HG02759 (cell line): ENCODE measurements around the gene IRS1.

Experiments
- ATAC-seq: cut with Tn5 transposase; IDR thresholded peaks from one replicate; pipeline ENCODE4 v1.9.1; 2021; ENCODE audit warnings: mild to moderate bottlenecking, moderate library complexity; ENCODE audit not compliant: unreplicated experiment

Gene IRS1

DNA sequence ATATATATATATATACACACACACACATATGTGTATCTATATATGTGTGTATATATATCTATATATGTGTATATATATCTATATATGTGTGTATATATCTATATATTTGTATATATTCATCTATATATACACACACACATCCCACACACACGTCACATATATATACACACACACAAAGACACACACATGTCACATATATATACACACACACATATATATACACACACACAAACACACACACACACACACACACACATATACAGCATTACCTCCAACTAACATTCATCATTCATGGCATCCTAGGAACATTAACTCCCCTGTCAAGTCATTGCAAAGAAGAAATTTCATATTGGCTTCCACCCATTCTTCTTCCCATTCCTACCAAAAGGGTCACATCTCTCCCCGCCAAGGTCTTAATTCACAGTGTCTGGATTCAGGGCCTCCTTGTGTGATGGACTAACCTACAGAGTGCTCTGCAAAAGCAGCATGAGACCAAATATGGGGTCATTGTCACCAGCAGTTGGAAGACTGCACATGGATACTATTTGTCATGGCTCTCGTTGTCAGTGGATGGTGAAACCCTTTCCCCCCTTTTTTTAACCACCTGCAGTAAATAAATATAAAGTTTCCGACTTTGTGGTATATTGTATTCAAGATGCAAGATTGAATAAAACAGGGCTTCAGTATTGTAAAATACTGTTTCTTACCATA, 67.0 kb downstream of the IRS1 start:
- no peak for ATAC-seq

DNA sequence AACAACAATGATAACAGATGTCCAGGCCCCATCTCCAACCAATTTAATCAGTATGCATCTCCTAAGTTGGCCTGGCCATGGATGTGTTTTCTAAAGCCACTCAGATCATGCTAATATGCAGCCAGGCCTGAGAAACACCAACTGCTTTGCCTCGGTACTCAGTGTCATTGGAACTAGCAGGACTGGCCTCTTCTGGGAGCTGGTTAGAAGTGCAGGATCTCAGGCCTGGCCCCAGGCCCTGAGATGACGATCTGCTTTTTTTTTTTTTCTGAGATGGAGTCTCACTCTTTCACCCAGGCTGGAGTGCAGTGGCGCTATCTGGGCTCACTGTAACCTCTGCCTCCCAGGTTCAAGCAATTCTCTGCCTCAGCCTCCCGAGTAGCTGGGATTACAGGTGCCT, 69.1 kb downstream of the IRS1 start:
- no peak for ATAC-seq

DNA sequence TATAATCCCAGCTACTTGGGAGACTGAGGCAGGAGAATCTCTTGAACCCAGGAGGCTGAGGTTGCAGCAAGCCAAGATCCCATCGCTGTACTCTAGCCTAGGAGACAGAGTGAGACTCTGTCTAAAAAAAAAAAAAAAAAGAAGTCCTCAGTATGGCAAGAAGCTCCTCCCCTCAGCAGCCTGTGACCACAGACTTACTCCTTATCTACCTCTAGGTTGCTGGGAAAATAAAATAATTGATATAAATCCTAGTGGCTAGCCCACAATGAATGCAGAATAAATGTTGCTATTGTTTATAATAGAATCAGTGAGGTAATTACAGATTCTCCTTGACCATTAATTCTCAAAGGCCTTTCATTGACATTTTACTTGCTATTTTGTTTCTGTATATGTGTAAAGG, 70.6 kb downstream of the IRS1 start:
- no peak for ATAC-seq

GRCh38 chr2:226727251-226727650, 72.4 kb downstream of the IRS1 start:
- ATAC-seq = no peak

- no peak for ATAC-seq
These were observed 73.1 kb downstream of the IRS1 start for GRCh38 chr2:226726546-226726945.

GRCh38 chr2:226725126-226725860, 74.3 kb downstream of the IRS1 start:
- ATAC-seq = no peak

DNA sequence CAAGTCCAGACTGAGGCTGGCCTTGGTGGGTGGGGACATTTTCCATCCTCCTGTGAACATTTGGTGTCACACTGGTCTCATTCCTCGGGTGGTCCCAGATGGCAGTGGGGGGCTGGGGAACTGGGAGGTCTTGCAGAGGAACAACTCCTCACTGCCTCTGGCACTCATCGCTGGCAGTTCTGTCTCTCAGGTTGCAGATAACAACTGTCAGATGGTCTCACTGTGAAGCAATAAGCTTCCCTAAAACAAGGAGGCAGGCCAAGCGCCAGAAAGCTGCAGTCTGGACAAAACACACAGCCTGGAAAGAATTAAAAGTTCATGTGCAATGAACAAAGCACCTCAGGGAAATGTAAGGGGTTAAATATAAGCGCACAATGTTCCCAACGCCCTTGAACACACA, 78.1 kb downstream of the IRS1 start:
- ATAC-seq = no peak

DNA sequence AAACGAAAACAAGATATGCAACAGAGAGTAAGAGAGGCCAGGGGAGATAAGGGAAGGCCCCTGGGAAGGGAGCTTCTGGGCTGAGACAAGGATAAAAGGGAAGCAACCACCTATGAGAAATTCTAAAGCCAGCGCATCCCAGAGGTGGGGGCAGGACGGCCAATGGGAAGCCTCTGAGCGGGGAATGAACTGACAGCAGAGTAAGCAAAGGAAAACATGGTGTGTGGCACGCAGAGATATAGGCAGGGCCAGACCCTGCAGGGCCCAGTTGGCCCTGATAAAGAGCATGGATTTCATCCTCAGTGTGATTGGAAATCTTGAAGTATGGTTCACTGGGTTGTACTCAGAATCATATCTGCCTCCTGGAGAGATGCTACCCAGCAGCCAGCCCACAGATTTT, 78.7 kb downstream of the IRS1 start:
- no peak for ATAC-seq

- no peak for ATAC-seq
These were observed 81.9 kb downstream of the IRS1 start for GRCh38 chr2:226717719-226718118.

- peak; percentile 80 for ATAC-seq
These were observed 83.5 kb downstream of the IRS1 start for GRCh38 chr2:226716126-226716525.

DNA sequence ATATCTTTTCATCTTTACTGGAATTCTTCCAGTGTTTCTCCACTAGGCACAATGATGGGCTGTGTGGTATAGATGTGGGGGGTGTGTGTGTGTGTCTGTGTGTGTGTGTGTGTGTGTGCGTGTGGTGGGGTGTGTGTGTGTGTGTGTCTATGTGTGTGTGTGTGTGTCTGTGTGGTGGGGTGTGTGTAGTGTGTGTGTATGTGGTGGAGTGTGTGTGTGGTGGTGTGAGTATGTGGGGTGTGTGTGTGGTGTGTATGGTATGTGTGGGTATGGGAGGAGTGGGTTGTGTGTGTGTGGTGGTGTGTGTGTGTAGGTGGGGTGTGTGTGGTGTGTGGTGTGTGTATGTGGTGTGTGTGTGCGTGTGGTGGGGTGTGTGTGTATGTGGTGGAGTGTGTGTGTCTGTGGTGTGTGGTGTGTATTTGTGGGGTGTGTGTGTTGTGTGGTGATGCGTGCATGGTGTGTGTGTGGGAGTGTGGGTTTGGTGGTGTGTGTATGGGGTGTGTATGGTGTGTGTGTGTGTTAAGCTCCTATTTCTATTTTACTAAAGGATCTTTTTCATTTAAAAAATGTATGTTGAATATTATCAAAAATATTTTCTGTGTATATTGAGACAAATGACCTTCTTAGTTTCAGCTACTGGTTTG, 84.2 kb downstream of the IRS1 start:
- no peak for ATAC-seq

DNA sequence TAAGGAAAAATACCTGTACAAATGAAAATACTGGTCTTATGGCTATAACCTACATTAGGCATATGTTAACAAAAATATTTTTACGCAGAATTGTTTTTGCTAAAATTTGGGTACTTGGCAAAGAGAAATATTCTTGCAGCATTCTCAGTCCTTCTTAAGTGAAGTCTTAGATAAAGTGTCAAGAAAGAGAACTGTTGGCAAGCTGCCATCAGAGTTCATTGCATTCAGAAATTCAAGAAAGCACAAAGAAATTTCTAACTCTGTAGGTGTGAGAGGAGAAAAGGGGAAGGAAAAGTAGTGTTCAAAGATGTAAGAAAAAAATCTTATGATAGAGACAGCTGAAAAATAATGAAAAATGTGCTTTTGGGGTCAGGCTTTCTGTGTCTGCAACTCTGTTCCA, 86.7 kb downstream of the IRS1 start:
- no peak for ATAC-seq

- no peak for ATAC-seq
These were observed 87.9 kb downstream of the IRS1 start for GRCh38 chr2:226711606-226712296.

- no peak for ATAC-seq
These were observed 92.1 kb downstream of the IRS1 start for GRCh38 chr2:226707499-226707898.

- ATAC-seq = no peak
These were observed 93.7 kb downstream of the IRS1 start for GRCh38 chr2:226705965-226706364.

DNA sequence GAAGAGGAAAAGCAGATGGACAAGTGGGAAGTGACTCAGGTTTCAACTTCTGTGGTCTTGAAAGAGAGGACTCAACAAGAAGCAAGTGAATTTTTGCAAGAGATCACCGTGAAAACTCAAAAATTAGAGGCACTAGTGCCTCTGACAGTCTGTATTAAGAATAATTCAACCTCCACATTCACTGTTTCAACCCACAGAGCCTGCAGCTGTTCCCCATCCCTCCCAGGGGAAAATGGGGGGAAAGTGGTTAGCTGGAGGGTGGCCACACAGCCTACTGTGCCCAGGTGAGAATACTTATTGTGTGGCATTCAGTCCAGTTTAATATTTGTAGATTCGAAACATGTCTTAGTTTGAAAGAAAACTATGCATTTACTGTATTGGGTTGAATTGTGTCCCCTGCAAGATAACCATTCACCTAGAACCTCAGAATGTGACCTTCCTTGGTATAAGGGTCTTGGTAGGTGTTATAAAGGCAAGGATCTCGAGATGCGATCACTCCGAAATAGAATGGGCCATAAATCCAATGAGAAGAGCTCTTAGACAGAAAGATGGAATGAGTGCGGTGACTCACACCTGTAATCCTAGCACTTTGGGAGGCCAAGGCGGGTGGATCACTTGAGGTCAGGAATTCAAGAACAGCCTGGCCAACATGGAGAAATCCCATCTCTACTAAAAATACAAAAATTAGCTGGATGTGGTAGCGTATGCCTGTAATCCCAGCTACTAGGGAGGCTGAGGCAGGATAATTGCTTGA, 94.3 kb downstream of the IRS1 start:
- no peak for ATAC-seq

DNA sequence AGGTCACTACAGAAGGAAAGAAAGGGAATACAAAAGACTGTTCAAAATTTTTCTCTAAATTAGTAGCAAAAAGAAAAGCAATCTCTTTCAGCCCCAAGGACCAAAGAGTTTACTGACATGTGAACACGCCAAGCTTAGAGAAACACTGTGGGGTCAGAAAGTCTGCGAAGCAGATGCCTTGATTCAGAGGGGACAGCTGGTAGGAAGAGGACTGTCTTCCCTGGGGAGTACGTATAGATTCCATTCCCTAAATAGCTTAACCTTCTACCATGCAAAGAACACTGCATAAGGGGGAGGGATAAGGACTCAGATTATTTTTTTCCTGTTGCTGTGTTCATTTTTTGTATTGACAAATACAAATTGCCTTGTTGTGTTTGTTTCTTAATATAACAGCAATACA, 96.1 kb downstream of the IRS1 start:
- ATAC-seq = no peak

DNA sequence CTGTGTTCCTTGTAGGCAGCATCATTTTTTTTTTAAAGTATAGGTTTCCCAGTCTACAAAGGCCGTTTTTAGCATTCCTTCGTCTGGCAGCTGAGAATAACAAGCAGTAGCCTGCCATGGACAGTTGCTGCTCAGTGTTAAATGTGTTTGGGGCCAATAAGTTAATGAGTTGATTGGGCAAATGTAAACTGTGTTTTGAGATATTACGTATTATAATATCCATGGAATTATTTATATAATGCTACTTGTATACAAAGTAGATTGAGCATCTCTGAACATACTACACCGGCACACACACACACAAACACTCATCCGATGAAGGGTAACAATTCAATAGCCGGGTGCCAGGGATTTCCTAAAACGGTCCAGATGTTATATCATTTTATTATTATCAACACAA, 97.2 kb downstream of the IRS1 start:
- no peak for ATAC-seq

- ATAC-seq = peak; percentile 83
These were observed 98.6 kb downstream of the IRS1 start for GRCh38 chr2:226701052-226701451.

- no peak for ATAC-seq
These were observed 100.3 kb downstream of the IRS1 start for GRCh38 chr2:226699321-226699720.

DNA sequence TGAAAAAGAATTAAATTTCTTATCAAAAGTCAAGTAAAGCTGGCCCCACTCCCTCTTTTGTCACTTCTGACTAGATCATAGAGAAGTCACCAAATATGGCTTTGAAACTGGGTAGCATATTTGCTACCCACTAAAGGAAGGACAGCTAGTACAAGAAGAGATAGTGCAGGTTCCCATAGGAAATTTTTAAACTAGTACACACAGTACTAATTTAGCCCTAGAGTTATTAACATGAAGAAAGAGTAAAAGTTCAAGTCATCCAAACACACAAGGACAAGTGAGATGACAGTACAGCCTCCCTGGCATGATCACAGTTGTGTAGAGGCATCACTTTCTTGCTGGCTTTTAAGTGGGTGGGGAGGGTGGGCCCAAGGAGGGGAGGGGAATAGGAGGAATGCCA, 100.9 kb downstream of the IRS1 start:
- ATAC-seq = no peak
